Urinary bladder (tissue), 4 donors: Measurements from ENCODE around the gene P2RY6. TPM values are rescaled to one million over a fixed set of nuclear protein-coding genes. Genes with fewer than 3 reads are reported as not detected.

Experiments used
- DNase-seq: peaks from one replicate; pipeline ENCODE4 v3.0.0-alpha.2; 2015; ENCODE audit errors: extremely low spot score
- H3K27ac ChIP-seq: one replicate; pipeline ENCODE4 v1.5.1; 2013; ENCODE audit warnings: low read depth, mild to moderate bottlenecking, moderate library complexity
- H3K36me3 ChIP-seq: one replicate; pipeline ENCODE4 v1.6.1; 2013; ENCODE audit warnings: mild to moderate bottlenecking, moderate library complexity; ENCODE audit not compliant: insufficient read depth
- H3K4me1 ChIP-seq: one replicate; pipeline ENCODE4 v1.6.1; 2013; ENCODE audit warnings: mild to moderate bottlenecking, moderate library complexity; ENCODE audit not compliant: insufficient read depth
- H3K4me3 ChIP-seq: one replicate; pipeline ENCODE4 v1.5.1; 2013; ENCODE audit warnings: low read depth, low read length
- WGBS: extraction: QIAGEN DNeasy Blood & Tissue Kit; methylation state at CpG from one replicate; pipeline ENCODE4 v1.1.7; 2013; 5-methylcytosine and 5-hydroxymethylcytosine counted together
- polyA plus RNA-seq: library from polyadenylated mRNA; stranded (reverse); fragments of 200-250 nt; gene quantifications from one replicate; pipeline ENCODE4 v1.2.3, GENCODE V29; 2013
- total RNA-seq: library from RNA; depleted of rRNA; stranded (reverse); fragments of >200 nt; gene quantifications from one replicate; pipeline ENCODE4 v1.2.3, GENCODE V29; 2014
- donor health status: healthy with polysubstance abuse.
- donor health status: healthy.

P2RY6 gene
- total and polyA plus RNA-seq, 2 donors, result 0.90 to 2.6 TPM

- no peak overlapping the region for H3K4me3 ChIP-seq
- no peaks in the 10 kb centered on the region for H3K36me3 ChIP-seq
- no peak overlapping the region for H3K27ac ChIP-seq
- no peaks in the 10 kb centered on the region for H3K4me1 ChIP-seq
- DNase-seq, result no peak
Measured at GRCh38 chr11:73233211-73233610, 38.9 kb upstream of the P2RY6 start.

- H3K4me3 ChIP-seq, result no peak overlapping the region
- WGBS, result 88% methylated on average over 23 of the region's 23 CpGs
- no peak overlapping the region for H3K27ac ChIP-seq
- H3K4me1 ChIP-seq, result no peaks in the 10 kb centered on the region
- H3K36me3 ChIP-seq, result no peaks in the 10 kb centered on the region
- DNase-seq, result no peak
Measured at GRCh38 chr11:73233692-73234470, 38.3 kb upstream of the P2RY6 start.

- H3K27ac ChIP-seq, result no peak overlapping the region
Measured at GRCh38 chr11:73234471-73235181, 37.5 kb upstream of the P2RY6 start.

GRCh38 chr11:73235236-73235786 lies 36.8 kb upstream of the P2RY6 start:
- no peak overlapping the region for H3K27ac ChIP-seq
- 91% methylated on average over 8 of the region's 8 CpGs for WGBS
- DNase-seq, result no peak
- H3K4me3 ChIP-seq, result no peak overlapping the region
- H3K36me3 ChIP-seq, result no peaks in the 10 kb centered on the region
- H3K4me1 ChIP-seq, result no peaks in the 10 kb centered on the region

More at GRCh38 chr11:73234471-73235181, 37.5 kb upstream of the P2RY6 start:
- no peak for DNase-seq
- H3K4me3 ChIP-seq, result no peak overlapping the region
- WGBS, result 97% methylated on average over 56 of the region's 56 CpGs
- H3K4me1 ChIP-seq, result no peaks in the 10 kb centered on the region
- H3K36me3 ChIP-seq, result no peaks in the 10 kb centered on the region

- no peak for DNase-seq
- Histone ChIP-seq H3K4me3 (no peak overlapping the region), H3K36me3 (no peaks in the 10 kb centered on the region), H3K27ac (no peak overlapping the region), H3K4me1 (no peaks in the 10 kb centered on the region)
- WGBS, result 86% methylated on average over 4 of the region's 4 CpGs
Measured at GRCh38 chr11:73236205-73236765, 35.9 kb upstream of the P2RY6 start.

- H3K27ac ChIP-seq, result no peak overlapping the region
- no peaks in the 10 kb centered on the region for H3K36me3 ChIP-seq
- WGBS, result 59% methylated on average over 6 of the region's 6 CpGs
- H3K4me1 ChIP-seq, result no peaks in the 10 kb centered on the region
- DNase-seq, result no peak
- H3K4me3 ChIP-seq, result no peak overlapping the region
Measured at GRCh38 chr11:73236854-73237253, 35.3 kb upstream of the P2RY6 start.

GRCh38 chr11:73237471-73238290 lies 34.5 kb upstream of the P2RY6 start:
- Histone ChIP-seq H3K4me1 (no peaks in the 10 kb centered on the region), H3K36me3 (no peaks in the 10 kb centered on the region), H3K27ac (no peak overlapping the region), H3K4me3 (no peak overlapping the region)
- no peak for DNase-seq
- WGBS, result 82% methylated on average over 10 of the region's 10 CpGs

GRCh38 chr11:73239111-73239521 lies 33.0 kb upstream of the P2RY6 start:
- H3K4me3 ChIP-seq, result no peak overlapping the region
- H3K4me1 ChIP-seq, result no peaks in the 10 kb centered on the region

GRCh38 chr11:73239571-73240189 lies 32.5 kb upstream of the P2RY6 start:
- H3K36me3 ChIP-seq, result no peaks in the 10 kb centered on the region
- 83% methylated on average over 7 of the region's 7 CpGs for WGBS
- no peak for DNase-seq
- H3K27ac ChIP-seq, result no peak overlapping the region
- no peaks in the 10 kb centered on the region for H3K4me1 ChIP-seq
- no peak overlapping the region for H3K4me3 ChIP-seq

More at GRCh38 chr11:73239111-73239521, 33.0 kb upstream of the P2RY6 start:
- no peak for DNase-seq
- 89% methylated on average over 6 of the region's 6 CpGs for WGBS
- Histone ChIP-seq H3K27ac (no peak overlapping the region), H3K36me3 (no peaks in the 10 kb centered on the region)

- Histone ChIP-seq H3K27ac (no peak overlapping the region), H3K4me1 (no peaks in the 10 kb centered on the region), H3K4me3 (no peak overlapping the region), H3K36me3 (no peaks in the 10 kb centered on the region)
- DNase-seq, result no peak
- WGBS, result 57% methylated on average over 4 of the region's 4 CpGs
Measured at GRCh38 chr11:73240190-73240781, 31.9 kb upstream of the P2RY6 start.

- no peaks in the 10 kb centered on the region for H3K4me1 ChIP-seq
- WGBS, result 89% methylated on average over 4 of the region's 4 CpGs
- H3K4me3 ChIP-seq, result no peak overlapping the region
- DNase-seq, result no peak
- no peak overlapping the region for H3K27ac ChIP-seq
- no peaks in the 10 kb centered on the region for H3K36me3 ChIP-seq
Measured at GRCh38 chr11:73241300-73241699, 30.8 kb upstream of the P2RY6 start.

GRCh38 chr11:73242251-73243092 lies 29.7 kb upstream of the P2RY6 start:
- Histone ChIP-seq H3K4me1 (no peaks in the 10 kb centered on the region), H3K4me3 (no peak overlapping the region), H3K36me3 (no peaks in the 10 kb centered on the region), H3K27ac (no peak overlapping the region)
- WGBS, result 19% methylated on average over 12 of the region's 12 CpGs
- peak; percentile 42 for DNase-seq
